GM23338 (cell line): Measurements from ENCODE around the gene PLXNA2.

Experiments used
- CREB1 ChIP-seq: fragments of 250-450 bp; sonication (Bioruptor Pico); IDR thresholded peaks from 2 replicates; pipeline ENCODE4 v1.5.0; 2020; ENCODE audit warnings: low read depth, mild to moderate bottlenecking, moderate library complexity
- EZH2 ChIP-seq: fragments of 200-600 bp; sonication (generic); IDR thresholded peaks from one replicate; pipeline ENCODE4 v1.8.0; 2017; ENCODE audit warnings: antibody characterized with exemption, mild to moderate bottlenecking, low read depth; ENCODE audit not compliant: unreplicated experiment
- EZH2phosphoT487 ChIP-seq: fragments of 200-600 bp; sonication (generic); IDR thresholded peaks from one replicate; pipeline ENCODE4 v1.8.1; 2018; ENCODE audit warnings: antibody characterized with exemption; ENCODE audit not compliant: unreplicated experiment
- JUNB ChIP-seq: IDR thresholded peaks from one replicate; pipeline ENCODE4 v1.6.1; 2016; ENCODE audit warnings: antibody characterized with exemption; ENCODE audit not compliant: unreplicated experiment
- POLR2AphosphoS5 ChIP-seq: IDR thresholded peaks from 2 replicates; pipeline ENCODE4 v1.6.1; 2016; ENCODE audit warnings: antibody characterized with exemption, low read depth
- STAT1 ChIP-seq: IDR thresholded peaks from one replicate; pipeline ENCODE4 v1.6.1; 2016; ENCODE audit warnings: antibody characterized with exemption; ENCODE audit not compliant: unreplicated experiment
- ZNF114 ChIP-seq: fragments of 250-450 bp; sonication (Bioruptor Pico); IDR thresholded peaks from 2 replicates; pipeline ENCODE4 v1.5.0; 2020; ENCODE audit warnings: mild to moderate bottlenecking, moderate library complexity
- ZNF331 ChIP-seq: fragments of 250-450 bp; sonication (Bioruptor Pico); IDR thresholded peaks from 2 replicates; pipeline ENCODE4 v1.5.0; 2020; ENCODE audit warnings: low read depth, mild to moderate bottlenecking, moderate library complexity
- TF ChIP-seq, protein P1 (sequence below), 2 experiments: fragments of 200-600 bp in 1 of 2; sonication (generic) in 1 of 2; conservative IDR thresholded peaks; 2 replicates each; pipeline versions ENCODE4 v1.5.1 to v1.6.1; 2016 to 2017; ENCODE audit warnings: antibody characterized with exemption in 2 of 2, low read depth in 2 of 2, mild to moderate bottlenecking in 2 of 2, moderate library complexity in 1 of 2
- TF ChIP-seq, protein P2 (sequence below): IDR thresholded peaks from one replicate; pipeline ENCODE4 v1.6.1; 2018; ENCODE audit warnings: antibody characterized with exemption; ENCODE audit not compliant: unreplicated experiment
- TF ChIP-seq, protein P3 (sequence below): fragments of 250-450 bp; sonication (Bioruptor Pico); IDR thresholded peaks from 2 replicates; pipeline ENCODE4 v1.5.0; 2020; ENCODE audit warnings: mild to moderate bottlenecking, moderate library complexity

DNA sequence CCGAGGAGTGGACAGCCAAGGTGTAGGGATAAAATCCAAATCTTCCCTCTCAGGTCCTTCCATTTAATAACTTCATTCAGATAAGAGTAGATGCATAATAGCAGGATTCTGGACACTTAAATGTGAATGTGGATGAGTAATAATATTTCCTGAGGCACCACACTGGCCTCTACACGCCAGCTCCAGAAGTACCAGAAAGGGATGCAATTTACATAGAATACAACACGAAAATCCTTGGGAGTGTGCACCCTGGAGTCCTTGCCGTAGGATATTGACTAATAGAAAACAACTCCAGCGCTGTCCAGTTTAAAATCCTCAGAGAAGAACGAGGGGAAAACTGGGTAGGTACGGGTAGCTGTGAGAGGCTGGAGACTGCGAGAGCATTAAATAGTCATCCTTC, 6.9 kb downstream of the PLXNA2 start:
- no peak for TF ChIP-seq POLR2AphosphoS5
- TF ChIP-seq, protein P1, sequence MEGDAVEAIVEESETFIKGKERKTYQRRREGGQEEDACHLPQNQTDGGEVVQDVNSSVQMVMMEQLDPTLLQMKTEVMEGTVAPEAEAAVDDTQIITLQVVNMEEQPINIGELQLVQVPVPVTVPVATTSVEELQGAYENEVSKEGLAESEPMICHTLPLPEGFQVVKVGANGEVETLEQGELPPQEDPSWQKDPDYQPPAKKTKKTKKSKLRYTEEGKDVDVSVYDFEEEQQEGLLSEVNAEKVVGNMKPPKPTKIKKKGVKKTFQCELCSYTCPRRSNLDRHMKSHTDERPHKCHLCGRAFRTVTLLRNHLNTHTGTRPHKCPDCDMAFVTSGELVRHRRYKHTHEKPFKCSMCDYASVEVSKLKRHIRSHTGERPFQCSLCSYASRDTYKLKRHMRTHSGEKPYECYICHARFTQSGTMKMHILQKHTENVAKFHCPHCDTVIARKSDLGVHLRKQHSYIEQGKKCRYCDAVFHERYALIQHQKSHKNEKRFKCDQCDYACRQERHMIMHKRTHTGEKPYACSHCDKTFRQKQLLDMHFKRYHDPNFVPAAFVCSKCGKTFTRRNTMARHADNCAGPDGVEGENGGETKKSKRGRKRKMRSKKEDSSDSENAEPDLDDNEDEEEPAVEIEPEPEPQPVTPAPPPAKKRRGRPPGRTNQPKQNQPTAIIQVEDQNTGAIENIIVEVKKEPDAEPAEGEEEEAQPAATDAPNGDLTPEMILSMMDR (conservative IDR thresholded peaks at IDR 0.05; ENCODE audit: low read depth in 2 of 2): no peak
- no peak for TF ChIP-seq EZH2
- TF ChIP-seq EZH2phosphoT487: no peak
- TF ChIP-seq, protein P2, sequence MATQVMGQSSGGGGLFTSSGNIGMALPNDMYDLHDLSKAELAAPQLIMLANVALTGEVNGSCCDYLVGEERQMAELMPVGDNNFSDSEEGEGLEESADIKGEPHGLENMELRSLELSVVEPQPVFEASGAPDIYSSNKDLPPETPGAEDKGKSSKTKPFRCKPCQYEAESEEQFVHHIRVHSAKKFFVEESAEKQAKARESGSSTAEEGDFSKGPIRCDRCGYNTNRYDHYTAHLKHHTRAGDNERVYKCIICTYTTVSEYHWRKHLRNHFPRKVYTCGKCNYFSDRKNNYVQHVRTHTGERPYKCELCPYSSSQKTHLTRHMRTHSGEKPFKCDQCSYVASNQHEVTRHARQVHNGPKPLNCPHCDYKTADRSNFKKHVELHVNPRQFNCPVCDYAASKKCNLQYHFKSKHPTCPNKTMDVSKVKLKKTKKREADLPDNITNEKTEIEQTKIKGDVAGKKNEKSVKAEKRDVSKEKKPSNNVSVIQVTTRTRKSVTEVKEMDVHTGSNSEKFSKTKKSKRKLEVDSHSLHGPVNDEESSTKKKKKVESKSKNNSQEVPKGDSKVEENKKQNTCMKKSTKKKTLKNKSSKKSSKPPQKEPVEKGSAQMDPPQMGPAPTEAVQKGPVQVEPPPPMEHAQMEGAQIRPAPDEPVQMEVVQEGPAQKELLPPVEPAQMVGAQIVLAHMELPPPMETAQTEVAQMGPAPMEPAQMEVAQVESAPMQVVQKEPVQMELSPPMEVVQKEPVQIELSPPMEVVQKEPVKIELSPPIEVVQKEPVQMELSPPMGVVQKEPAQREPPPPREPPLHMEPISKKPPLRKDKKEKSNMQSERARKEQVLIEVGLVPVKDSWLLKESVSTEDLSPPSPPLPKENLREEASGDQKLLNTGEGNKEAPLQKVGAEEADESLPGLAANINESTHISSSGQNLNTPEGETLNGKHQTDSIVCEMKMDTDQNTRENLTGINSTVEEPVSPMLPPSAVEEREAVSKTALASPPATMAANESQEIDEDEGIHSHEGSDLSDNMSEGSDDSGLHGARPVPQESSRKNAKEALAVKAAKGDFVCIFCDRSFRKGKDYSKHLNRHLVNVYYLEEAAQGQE: no peak
- TF ChIP-seq ZNF331 (CRISPR knock-in tag): no peak
- TF ChIP-seq CREB1 (CRISPR knock-in tag): no peak
- TF ChIP-seq JUNB: no peak
- TF ChIP-seq STAT1: no peak
- TF ChIP-seq, protein P3, sequence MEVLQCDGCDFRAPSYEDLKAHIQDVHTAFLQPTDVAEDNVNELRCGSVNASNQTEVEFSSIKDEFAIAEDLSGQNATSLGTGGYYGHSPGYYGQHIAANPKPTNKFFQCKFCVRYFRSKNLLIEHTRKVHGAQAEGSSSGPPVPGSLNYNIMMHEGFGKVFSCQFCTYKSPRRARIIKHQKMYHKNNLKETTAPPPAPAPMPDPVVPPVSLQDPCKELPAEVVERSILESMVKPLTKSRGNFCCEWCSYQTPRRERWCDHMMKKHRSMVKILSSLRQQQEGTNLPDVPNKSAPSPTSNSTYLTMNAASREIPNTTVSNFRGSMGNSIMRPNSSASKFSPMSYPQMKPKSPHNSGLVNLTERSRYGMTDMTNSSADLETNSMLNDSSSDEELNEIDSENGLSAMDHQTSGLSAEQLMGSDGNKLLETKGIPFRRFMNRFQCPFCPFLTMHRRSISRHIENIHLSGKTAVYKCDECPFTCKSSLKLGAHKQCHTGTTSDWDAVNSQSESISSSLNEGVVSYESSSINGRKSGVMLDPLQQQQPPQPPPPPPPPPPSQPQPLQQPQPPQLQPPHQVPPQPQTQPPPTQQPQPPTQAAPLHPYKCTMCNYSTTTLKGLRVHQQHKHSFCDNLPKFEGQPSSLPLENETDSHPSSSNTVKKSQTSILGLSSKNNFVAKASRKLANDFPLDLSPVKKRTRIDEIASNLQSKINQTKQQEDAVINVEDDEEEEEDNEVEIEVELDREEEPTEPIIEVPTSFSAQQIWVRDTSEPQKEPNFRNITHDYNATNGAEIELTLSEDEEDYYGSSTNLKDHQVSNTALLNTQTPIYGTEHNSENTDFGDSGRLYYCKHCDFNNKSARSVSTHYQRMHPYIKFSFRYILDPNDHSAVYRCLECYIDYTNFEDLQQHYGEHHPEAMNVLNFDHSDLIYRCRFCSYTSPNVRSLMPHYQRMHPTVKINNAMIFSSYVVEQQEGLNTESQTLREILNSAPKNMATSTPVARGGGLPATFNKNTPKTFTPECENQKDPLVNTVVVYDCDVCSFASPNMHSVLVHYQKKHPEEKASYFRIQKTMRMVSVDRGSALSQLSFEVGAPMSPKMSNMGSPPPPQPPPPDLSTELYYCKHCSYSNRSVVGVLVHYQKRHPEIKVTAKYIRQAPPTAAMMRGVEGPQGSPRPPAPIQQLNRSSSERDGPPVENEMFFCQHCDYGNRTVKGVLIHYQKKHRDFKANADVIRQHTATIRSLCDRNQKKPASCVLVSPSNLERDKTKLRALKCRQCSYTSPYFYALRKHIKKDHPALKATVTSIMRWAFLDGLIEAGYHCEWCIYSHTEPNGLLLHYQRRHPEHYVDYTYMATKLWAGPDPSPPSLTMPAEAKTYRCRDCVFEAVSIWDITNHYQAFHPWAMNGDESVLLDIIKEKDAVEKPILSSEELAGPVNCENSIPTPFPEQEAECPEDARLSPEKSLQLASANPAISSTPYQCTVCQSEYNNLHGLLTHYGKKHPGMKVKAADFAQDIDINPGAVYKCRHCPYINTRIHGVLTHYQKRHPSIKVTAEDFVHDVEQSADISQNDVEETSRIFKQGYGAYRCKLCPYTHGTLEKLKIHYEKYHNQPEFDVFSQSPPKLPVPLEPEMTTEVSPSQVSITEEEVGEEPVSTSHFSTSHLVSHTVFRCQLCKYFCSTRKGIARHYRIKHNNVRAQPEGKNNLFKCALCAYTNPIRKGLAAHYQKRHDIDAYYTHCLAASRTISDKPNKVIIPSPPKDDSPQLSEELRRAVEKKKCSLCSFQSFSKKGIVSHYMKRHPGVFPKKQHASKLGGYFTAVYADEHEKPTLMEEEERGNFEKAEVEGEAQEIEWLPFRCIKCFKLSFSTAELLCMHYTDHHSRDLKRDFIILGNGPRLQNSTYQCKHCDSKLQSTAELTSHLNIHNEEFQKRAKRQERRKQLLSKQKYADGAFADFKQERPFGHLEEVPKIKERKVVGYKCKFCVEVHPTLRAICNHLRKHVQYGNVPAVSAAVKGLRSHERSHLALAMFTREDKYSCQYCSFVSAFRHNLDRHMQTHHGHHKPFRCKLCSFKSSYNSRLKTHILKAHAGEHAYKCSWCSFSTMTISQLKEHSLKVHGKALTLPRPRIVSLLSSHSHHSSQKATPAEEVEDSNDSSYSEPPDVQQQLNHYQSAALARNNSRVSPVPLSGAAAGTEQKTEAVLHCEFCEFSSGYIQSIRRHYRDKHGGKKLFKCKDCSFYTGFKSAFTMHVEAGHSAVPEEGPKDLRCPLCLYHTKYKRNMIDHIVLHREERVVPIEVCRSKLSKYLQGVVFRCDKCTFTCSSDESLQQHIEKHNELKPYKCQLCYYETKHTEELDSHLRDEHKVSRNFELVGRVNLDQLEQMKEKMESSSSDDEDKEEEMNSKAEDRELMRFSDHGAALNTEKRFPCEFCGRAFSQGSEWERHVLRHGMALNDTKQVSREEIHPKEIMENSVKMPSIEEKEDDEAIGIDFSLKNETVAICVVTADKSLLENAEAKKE (CRISPR knock-in tag): no peak
- no peak for TF ChIP-seq ZNF114 (CRISPR knock-in tag)
